ENCODE results near the gene TEF.

DNA sequence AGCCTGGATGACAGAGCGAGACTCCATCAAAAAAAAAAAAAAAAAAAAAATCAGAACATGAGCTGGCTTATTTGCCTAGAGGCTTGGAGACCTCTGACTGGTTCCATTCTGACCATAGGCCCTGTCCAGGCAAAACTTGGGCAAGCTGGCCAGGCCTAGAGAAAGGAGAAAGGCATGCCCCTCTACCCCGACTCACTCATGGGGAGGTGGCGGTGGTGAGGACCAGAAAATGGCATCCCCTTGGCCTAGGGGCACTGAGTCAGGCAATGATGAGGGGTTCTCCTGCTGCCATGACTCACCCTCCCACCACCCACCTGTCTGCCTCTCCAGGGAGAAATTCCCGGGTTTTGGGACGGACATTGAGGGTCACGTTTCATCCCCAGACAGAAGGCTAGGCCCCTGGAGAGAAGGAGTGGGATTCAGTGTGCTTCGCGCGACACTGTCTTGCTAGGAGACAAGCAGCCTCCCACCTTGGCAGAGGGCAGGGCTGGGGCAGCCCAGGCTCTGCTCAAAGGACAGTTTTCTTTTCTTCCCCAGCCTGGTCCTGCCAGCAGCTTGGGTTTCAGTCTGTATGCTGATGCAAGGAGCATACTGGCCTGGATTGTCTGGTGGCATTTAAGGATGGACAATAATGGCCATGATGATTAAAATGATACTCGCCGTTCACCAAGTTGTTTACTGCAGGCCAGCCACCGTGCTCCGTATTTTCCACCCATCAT, 47.6 kb downstream of the TEF start:
- TF ChIP-seq, protein P1, sequence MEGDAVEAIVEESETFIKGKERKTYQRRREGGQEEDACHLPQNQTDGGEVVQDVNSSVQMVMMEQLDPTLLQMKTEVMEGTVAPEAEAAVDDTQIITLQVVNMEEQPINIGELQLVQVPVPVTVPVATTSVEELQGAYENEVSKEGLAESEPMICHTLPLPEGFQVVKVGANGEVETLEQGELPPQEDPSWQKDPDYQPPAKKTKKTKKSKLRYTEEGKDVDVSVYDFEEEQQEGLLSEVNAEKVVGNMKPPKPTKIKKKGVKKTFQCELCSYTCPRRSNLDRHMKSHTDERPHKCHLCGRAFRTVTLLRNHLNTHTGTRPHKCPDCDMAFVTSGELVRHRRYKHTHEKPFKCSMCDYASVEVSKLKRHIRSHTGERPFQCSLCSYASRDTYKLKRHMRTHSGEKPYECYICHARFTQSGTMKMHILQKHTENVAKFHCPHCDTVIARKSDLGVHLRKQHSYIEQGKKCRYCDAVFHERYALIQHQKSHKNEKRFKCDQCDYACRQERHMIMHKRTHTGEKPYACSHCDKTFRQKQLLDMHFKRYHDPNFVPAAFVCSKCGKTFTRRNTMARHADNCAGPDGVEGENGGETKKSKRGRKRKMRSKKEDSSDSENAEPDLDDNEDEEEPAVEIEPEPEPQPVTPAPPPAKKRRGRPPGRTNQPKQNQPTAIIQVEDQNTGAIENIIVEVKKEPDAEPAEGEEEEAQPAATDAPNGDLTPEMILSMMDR (conservative IDR thresholded peaks at IDR 0.05; ENCODE audit: low read length): no peak
- TF ChIP-seq EZH2phosphoT487 (IDR thresholded peaks at IDR 0.05; ENCODE audit: borderline replicate concordance, low read depth, low read length): no peak
